ENCODE results near the gene SUPT4H1.
A peak's percentile ranks its signal among the peaks of the same experiment; 100 is the strongest.

SUPT4H1 gene

GRCh38 chr17:58319173-58320162, 32.5 kb downstream of the SUPT4H1 start:
- H3K27ac ChIP-seq, result no peak overlapping the region
- TF ChIP-seq CTCF (conservative IDR thresholded peaks at IDR 0.05), result no peak

- no peak for TF ChIP-seq CTCF (conservative IDR thresholded peaks at IDR 0.05)
Observed at GRCh38 chr17:58318627-58319172, 33.3 kb downstream of the SUPT4H1 start.

GRCh38 chr17:58318065-58318481, 33.9 kb downstream of the SUPT4H1 start:
- TF ChIP-seq CTCF (conservative IDR thresholded peaks at IDR 0.05), result no peak
- H3K27ac ChIP-seq, result peak overlapping the region; percentile 32

More at GRCh38 chr17:58318627-58319172, 33.3 kb downstream of the SUPT4H1 start:
- H3K27ac ChIP-seq, result no peak overlapping the region

- peak overlapping the region; percentile 32 for H3K27ac ChIP-seq
- TF ChIP-seq CTCF (conservative IDR thresholded peaks at IDR 0.05), result peak; percentile 91
Observed at GRCh38 chr17:58317421-58318064, 34.5 kb downstream of the SUPT4H1 start.

- no peak overlapping the region for H3K27ac ChIP-seq
Observed at GRCh38 chr17:58316260-58316960, 35.6 kb downstream of the SUPT4H1 start.

GRCh38 chr17:58315750-58316149, 36.3 kb downstream of the SUPT4H1 start:
- no peak overlapping the region for H3K27ac ChIP-seq
- no peak for TF ChIP-seq CTCF (conservative IDR thresholded peaks at IDR 0.05)

More at GRCh38 chr17:58316260-58316960, 35.6 kb downstream of the SUPT4H1 start:
- no peak for TF ChIP-seq CTCF (conservative IDR thresholded peaks at IDR 0.05)

Measured in VCaP (cell line).